ENCODE measurements around the gene DNM1. TPM values are rescaled to one million over a fixed set of nuclear protein-coding genes. Genes with fewer than 3 reads are reported as not detected.

Gene DNM1
- total and polyA plus RNA-seq, 2 donors (not counting 3 experiments of a cell fraction or from before 2014, with no cell fraction given) = 0.59 to 2.9 TPM

DNA sequence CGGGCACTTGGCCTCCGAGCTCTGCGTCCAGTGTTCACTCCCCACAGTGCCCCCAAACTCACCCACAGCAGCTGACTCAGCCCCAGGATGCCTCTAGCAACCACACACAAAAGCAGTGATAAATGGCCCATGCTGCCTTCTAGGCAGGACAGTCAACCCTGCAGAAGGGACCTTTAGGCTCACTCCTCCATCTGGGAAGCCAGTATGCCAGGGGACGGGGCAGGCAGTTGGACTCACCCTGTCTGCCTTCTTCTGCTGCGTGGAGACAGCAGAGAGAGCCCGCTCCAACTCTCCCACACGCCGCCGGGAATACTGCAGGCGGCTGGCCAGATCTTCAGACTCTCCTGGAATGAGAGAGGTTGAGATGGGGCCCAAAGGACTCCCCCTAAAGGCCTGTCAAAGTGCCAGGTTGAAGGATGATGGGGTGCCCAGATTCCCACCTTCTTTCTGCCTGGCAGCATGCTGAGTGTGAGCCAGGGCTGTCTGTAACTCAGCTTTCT, 62.2 kb downstream of the DNM1 start:
- no peak for DNase-seq (ENCODE audit: low read depth, low spot score)
- Histone ChIP-seq H3K4me1 (ENCODE audit: control insufficient read depth, extremely low read depth, insufficient read depth, low read length) (no peaks in the 10 kb centered on the region), H3K9me1 (replicated peaks; ENCODE audit: control insufficient read depth, extremely low read depth, insufficient read depth, low read length) (no peaks in the 10 kb centered on the region), H3K4me2 (ENCODE audit: insufficient read depth, low read length) (no peak overlapping the region), H3K79me2 (ENCODE audit: control insufficient read depth, insufficient read depth, low read length) (no peaks in the 10 kb centered on the region), H2AFZ (ENCODE audit: low read depth, low read length) (no peak overlapping the region), H3K27ac (ENCODE audit: insufficient read depth, low read depth, low read length) (no peak overlapping the region), H4K20me1 (replicated peaks; ENCODE audit: control insufficient read depth, extremely low read depth, insufficient read depth, low read length) (no peaks in the 10 kb centered on the region), H3K9ac (replicated peaks; ENCODE audit: extremely low read depth, insufficient read depth, low read length) (no peak overlapping the region), H3K4me3 (replicated peaks in 1 of 3; ENCODE audit: insufficient read depth in 1 of 3, low read depth in 1 of 3, low read length in 3 of 3) (no peak overlapping the region), H3K27me3 (ENCODE audit: control insufficient read depth in 2 of 2, insufficient read depth in 2 of 2, low read length in 2 of 2) (no peaks in the 10 kb centered on the region), H3K36me3 (ENCODE audit: control insufficient read depth in 2 of 2, extremely low read depth in 1 of 2, insufficient read depth in 2 of 2, low read length in 2 of 2) (peaks cover 6 to 57% of the 10 kb centered on the region in 2 experiments), H3K9me3 (replicated peaks; ENCODE audit: control insufficient read depth, insufficient read depth, low read length) (no peaks in the 10 kb centered on the region)
- POLR2A ChIA-PET = no interaction called here
- intact Hi-C loops (cut with micrococcal nuclease) = no loop called here
- TF ChIP-seq GATA2 (IDR thresholded peaks at IDR 0.05; ENCODE audit: insufficient read depth, insufficient read length, low read depth, low read length) = no peak
- TF ChIP-seq, protein P1, sequence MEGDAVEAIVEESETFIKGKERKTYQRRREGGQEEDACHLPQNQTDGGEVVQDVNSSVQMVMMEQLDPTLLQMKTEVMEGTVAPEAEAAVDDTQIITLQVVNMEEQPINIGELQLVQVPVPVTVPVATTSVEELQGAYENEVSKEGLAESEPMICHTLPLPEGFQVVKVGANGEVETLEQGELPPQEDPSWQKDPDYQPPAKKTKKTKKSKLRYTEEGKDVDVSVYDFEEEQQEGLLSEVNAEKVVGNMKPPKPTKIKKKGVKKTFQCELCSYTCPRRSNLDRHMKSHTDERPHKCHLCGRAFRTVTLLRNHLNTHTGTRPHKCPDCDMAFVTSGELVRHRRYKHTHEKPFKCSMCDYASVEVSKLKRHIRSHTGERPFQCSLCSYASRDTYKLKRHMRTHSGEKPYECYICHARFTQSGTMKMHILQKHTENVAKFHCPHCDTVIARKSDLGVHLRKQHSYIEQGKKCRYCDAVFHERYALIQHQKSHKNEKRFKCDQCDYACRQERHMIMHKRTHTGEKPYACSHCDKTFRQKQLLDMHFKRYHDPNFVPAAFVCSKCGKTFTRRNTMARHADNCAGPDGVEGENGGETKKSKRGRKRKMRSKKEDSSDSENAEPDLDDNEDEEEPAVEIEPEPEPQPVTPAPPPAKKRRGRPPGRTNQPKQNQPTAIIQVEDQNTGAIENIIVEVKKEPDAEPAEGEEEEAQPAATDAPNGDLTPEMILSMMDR (IDR thresholded peaks at IDR 0.05; ENCODE audit: extremely low read depth in 1 of 2, insufficient read depth in 1 of 2, low read depth in 1 of 2, low read length in 2 of 2) = no peak
- TF ChIP-seq FOS (IDR thresholded peaks at IDR 0.05; ENCODE audit: borderline replicate concordance, insufficient read depth, low read length) = no peak
- TF ChIP-seq, protein P2, sequence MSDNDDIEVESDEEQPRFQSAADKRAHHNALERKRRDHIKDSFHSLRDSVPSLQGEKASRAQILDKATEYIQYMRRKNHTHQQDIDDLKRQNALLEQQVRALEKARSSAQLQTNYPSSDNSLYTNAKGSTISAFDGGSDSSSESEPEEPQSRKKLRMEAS (IDR thresholded peaks at IDR 0.05; ENCODE audit: insufficient read depth, insufficient read length) = no peak
- TF ChIP-seq EZH2 (IDR thresholded peaks at IDR 0.05; ENCODE audit: borderline replicate concordance, low read depth, low read length, severe bottlenecking) = no peak
- TF ChIP-seq POLR2A (IDR thresholded peaks at IDR 0.05; ENCODE audit: low read depth, low read length) = no peak
- TF ChIP-seq POLR2AphosphoS5 (IDR thresholded peaks at IDR 0.05; ENCODE audit: insufficient read depth, low read depth, low read length) = no peak
- no peak for TF ChIP-seq JUN (IDR thresholded peaks at IDR 0.05; ENCODE audit: borderline replicate concordance, insufficient read depth, insufficient read length, low read depth)
- TF ChIP-seq MYC (IDR thresholded peaks at IDR 0.05; ENCODE audit: low read depth, low read length) = no peak
- FAIRE-seq = no peak
- dilution Hi-C loops (cut with MboI; ENCODE audit: extremely low pct_ligation_motif_present, low sequenced_read_pairs) = no loop called here
- CTCF ChIA-PET = interaction anchor here (1.8 kb wide), 1 partner anchor 10 kb away, joined by 6 read pairs; no protein-coding TSS in a partner anchor
- no TSS peak for BruUV-seq (replicated peaks)
